Smooth muscle cell (in vitro differentiated cells): Measurements from ENCODE around the gene NLGN1. TPM values are rescaled to one million over a fixed set of nuclear protein-coding genes. Genes with fewer than 3 reads are reported as not detected.

Experiments used
- DNase-seq: peaks from one replicate; lab custom pipeline; 2025; ENCODE audit not compliant: unreplicated experiment; lab: John Stamatoyannopoulos, UW
- H2AFZ ChIP-seq: fragments of 200-600 bp; sonication (generic); 2 replicates; pipeline ENCODE4 v1.6.0; 2016; ENCODE audit warnings: antibody characterized with exemption, low read depth, mild to moderate bottlenecking
- H3F3A ChIP-seq: fragments of 200-600 bp; sonication (generic); 2 replicates; pipeline ENCODE4 v1.6.0; 2017; ENCODE audit warnings: antibody characterized with exemption, low read depth
- H3K27ac ChIP-seq: fragments of 200-600 bp; sonication (generic); 2 replicates; pipeline ENCODE4 v1.5.1; 2016; ENCODE audit warnings: low read depth, mild to moderate bottlenecking
- H3K27me3 ChIP-seq: fragments of 200-600 bp; sonication (generic); 2 replicates; pipeline ENCODE4 v1.6.1; 2016; ENCODE audit warnings: low read depth, mild to moderate bottlenecking
- H3K36me3 ChIP-seq: fragments of 200-600 bp; sonication (generic); 2 replicates; pipeline ENCODE4 v1.5.1; 2016; ENCODE audit warnings: low read depth
- H3K4me1 ChIP-seq: fragments of 200-600 bp; sonication (generic); 2 replicates; pipeline ENCODE4 v1.5.1; 2016; ENCODE audit warnings: low read depth
- H3K4me2 ChIP-seq: fragments of 200-600 bp; sonication (generic); 2 replicates; pipeline ENCODE4 v1.6.0; 2016; ENCODE audit warnings: mild to moderate bottlenecking
- H3K4me3 ChIP-seq: fragments of 200-600 bp; sonication (generic); 2 replicates; pipeline ENCODE4 v1.5.1; 2016; ENCODE audit warnings: mild to moderate bottlenecking
- H3K79me2 ChIP-seq: fragments of 200-600 bp; sonication (generic); 2 replicates; pipeline ENCODE4 v1.6.0; 2016; ENCODE audit warnings: low read depth, mild to moderate bottlenecking
- H3K9ac ChIP-seq: fragments of 200-600 bp; sonication (generic); 2 replicates; pipeline ENCODE4 v1.6.0; 2016; ENCODE audit warnings: low read depth
- H3K9me3 ChIP-seq: fragments of 200-600 bp; sonication (generic); replicated peaks from 2 replicates; pipeline ENCODE4 v1.5.1; 2016; ENCODE audit warnings: low read depth
- H4K20me1 ChIP-seq: fragments of 200-600 bp; sonication (generic); 2 replicates; pipeline ENCODE4 v1.6.0; 2016; ENCODE audit warnings: low read depth
- CTCF ChIP-seq: fragments of 200-600 bp; sonication (generic); IDR thresholded peaks from 2 replicates; pipeline ENCODE4 v1.5.1; 2017; ENCODE audit warnings: borderline replicate concordance, mild to moderate bottlenecking, antibody characterized with exemption; ENCODE audit not compliant: insufficient read depth, poor library complexity, severe bottlenecking
- WGBS: methylation state at CpG from one replicate; pipeline ENCODE4 v1.1.7; 2016; ENCODE audit warnings: low lambda C conversion rate; 5-methylcytosine and 5-hydroxymethylcytosine counted together
- polyA plus RNA-seq: library from polyadenylated mRNA; unstranded; fragments of >200 nt; fragmentation: Nextera tagmentation; extraction: Ambion mirVana; gene quantifications from 2 replicates; pipeline ENCODE4 v1.2.1, GENCODE V29; 2016
- total RNA-seq: library from RNA; depleted of rRNA; stranded (reverse); fragments of >200 nt; gene quantifications from 2 replicates; pipeline ENCODE4 v1.2.3, GENCODE V29; 2014

The NLGN1 gene
- total and polyA plus RNA-seq, 2 experiments from 2014 or later: 0.04 TPM; not detected in 1

GRCh38 chr3:173584093-173584837 lies 186.7 kb downstream of the NLGN1 start:
- Histone ChIP-seq H3F3A (no peaks in the 10 kb centered on the region), H4K20me1 (no peaks in the 10 kb centered on the region), H3K4me3 (peak overlapping the region; percentile 55), H3K4me1 (peaks cover 24% of the 10 kb centered on the region), H3K4me2 (peak overlapping the region; percentile 87), H3K9ac (no peak overlapping the region), H3K79me2 (no peaks in the 10 kb centered on the region), H3K9me3 (no peaks in the 10 kb centered on the region), H3K27ac (no peak overlapping the region), H2AFZ (peak overlapping the region; percentile 47), H3K27me3 (peaks cover 44% of the 10 kb centered on the region), H3K36me3 (no peaks in the 10 kb centered on the region)
- DNase-seq: no peak
- TF ChIP-seq CTCF: peak; percentile 62
- WGBS: 9% methylated on average over 16 of the region's 16 CpGs

- Histone ChIP-seq H3K9ac (no peak overlapping the region), H3K4me3 (peak overlapping the region; percentile 55)
Measured at GRCh38 chr3:173584838-173585831, 187.6 kb downstream of the NLGN1 start.

DNA sequence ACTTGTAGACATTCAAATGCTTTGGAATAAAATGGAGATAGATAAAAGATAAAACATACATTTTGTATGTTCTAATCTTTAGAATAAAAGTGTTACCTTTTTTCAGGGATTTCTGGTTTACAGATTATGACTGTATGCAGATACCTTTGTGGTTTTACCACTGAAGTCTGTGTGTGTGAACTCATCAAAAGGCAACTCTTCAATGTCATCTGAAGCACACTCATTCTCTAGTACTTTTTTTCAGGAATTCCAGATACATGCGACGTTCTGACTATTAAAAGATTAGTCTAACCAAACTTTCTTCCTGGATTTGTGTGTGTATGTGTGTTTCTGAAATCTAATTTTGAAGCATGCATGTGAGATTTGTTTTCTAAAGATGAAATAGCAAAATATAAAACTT lies 188.6 kb downstream of the NLGN1 start:
- peak overlapping the region; percentile 87 for H3K4me2 ChIP-seq
- no peak overlapping the region for H3K27ac ChIP-seq
- no peak for TF ChIP-seq CTCF
- WGBS: 11% methylated on average over 2 of the region's 2 CpGs
- H3K4me1 ChIP-seq: peaks cover 24% of the 10 kb centered on the region
- no peaks in the 10 kb centered on the region for H3F3A ChIP-seq
- H3K27me3 ChIP-seq: peaks cover 36% of the 10 kb centered on the region
- peak overlapping the region; percentile 55 for H3K4me3 ChIP-seq
- H2AFZ ChIP-seq: no peak overlapping the region
- H3K36me3 ChIP-seq: no peaks in the 10 kb centered on the region
- H3K9me3 ChIP-seq: no peaks in the 10 kb centered on the region
- H4K20me1 ChIP-seq: no peaks in the 10 kb centered on the region
- no peak for DNase-seq
- H3K79me2 ChIP-seq: no peaks in the 10 kb centered on the region
- H3K9ac ChIP-seq: no peak overlapping the region

More at GRCh38 chr3:173584838-173585831, 187.6 kb downstream of the NLGN1 start:
- H3K4me1 ChIP-seq: peaks cover 24% of the 10 kb centered on the region
- DNase-seq: no peak
- H3K36me3 ChIP-seq: no peaks in the 10 kb centered on the region
- peak overlapping the region; percentile 47 for H2AFZ ChIP-seq
- no peaks in the 10 kb centered on the region for H3K9me3 ChIP-seq
- 1% methylated on average over 47 of the region's 47 CpGs for WGBS
- H3K79me2 ChIP-seq: no peaks in the 10 kb centered on the region
- no peaks in the 10 kb centered on the region for H4K20me1 ChIP-seq
- H3F3A ChIP-seq: no peaks in the 10 kb centered on the region
- H3K27me3 ChIP-seq: peaks cover 44% of the 10 kb centered on the region
- no peak overlapping the region for H3K27ac ChIP-seq
- H3K4me2 ChIP-seq: peak overlapping the region; percentile 87
- no peak for TF ChIP-seq CTCF
